HL-60 (cell line): ENCODE data around the gene GTF2A1.
"Not testable (repeated sequence)": the region's sequence is repeated elsewhere in the genome, so short reads cannot be mapped to it uniquely, and the experiment has no call there.

Source experiments
- CTCF ChIP-seq: IDR thresholded peaks from one replicate; pipeline ENCODE4 v1.5.1; 2011; ENCODE audit warnings: low read length, control low read depth, inconsistent platforms; ENCODE audit not compliant: insufficient read depth
- SPI1 ChIP-seq: IDR thresholded peaks from 2 replicates; pipeline ENCODE4 v1.6.1; 2012; ENCODE audit warnings: low read depth, mild to moderate bottlenecking, borderline replicate concordance

- not testable (repeated sequence) for TF ChIP-seq CTCF, SPI1
Measured at GRCh38 chr14:81236849-81237248, 16.1 kb upstream of the GTF2A1 start.
